Measurements from ENCODE around the gene HLCS. TPM values are rescaled to one million over a fixed set of nuclear protein-coding genes. Genes with fewer than 3 reads are reported as not detected.
A peak's percentile ranks its signal among the peaks of the same experiment; 100 is the strongest.

The HLCS gene
- total RNA-seq, 6 experiments from 2014 or later = 20.3 to 24.5 (median 22.2) TPM

DNA sequence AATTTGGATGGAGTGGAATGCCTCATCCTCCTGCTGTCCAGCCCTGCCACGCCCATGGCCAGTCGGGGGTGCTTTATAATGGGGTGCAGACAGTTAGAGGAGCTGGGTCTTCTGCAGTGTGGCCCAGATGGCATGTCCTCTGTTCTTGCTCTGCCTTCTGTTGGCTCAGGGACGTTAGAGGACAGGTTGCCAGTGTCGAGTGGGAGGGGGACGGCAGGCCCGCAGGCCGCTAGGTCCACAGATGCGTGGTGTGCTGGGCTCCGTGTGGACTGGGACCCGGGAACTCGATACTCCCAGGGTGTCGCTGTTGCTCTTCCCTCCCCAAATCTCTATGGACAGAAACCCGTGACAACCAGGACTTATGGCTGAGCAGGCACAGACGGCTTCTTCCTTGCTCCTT, 234.3 kb downstream of the HLCS start:
- no peak overlapping the region for H3K27ac Mint-ChIP-seq
- H3K27me3 Mint-ChIP-seq (ENCODE audit: insufficient read depth) = peaks cover 47% of the 10 kb centered on the region
- DNase-seq = no peak
- H3K36me3 Mint-ChIP-seq (ENCODE audit: low read depth) = no peaks in the 10 kb centered on the region
- H3K4me3 Mint-ChIP-seq = no peak overlapping the region
- TF ChIP-seq, protein P1, sequence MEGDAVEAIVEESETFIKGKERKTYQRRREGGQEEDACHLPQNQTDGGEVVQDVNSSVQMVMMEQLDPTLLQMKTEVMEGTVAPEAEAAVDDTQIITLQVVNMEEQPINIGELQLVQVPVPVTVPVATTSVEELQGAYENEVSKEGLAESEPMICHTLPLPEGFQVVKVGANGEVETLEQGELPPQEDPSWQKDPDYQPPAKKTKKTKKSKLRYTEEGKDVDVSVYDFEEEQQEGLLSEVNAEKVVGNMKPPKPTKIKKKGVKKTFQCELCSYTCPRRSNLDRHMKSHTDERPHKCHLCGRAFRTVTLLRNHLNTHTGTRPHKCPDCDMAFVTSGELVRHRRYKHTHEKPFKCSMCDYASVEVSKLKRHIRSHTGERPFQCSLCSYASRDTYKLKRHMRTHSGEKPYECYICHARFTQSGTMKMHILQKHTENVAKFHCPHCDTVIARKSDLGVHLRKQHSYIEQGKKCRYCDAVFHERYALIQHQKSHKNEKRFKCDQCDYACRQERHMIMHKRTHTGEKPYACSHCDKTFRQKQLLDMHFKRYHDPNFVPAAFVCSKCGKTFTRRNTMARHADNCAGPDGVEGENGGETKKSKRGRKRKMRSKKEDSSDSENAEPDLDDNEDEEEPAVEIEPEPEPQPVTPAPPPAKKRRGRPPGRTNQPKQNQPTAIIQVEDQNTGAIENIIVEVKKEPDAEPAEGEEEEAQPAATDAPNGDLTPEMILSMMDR (IDR thresholded peaks at IDR 0.05) = no peak
- no peaks in the 10 kb centered on the region for H3K4me1 Mint-ChIP-seq (ENCODE audit: low read depth)
- H3K9me3 Mint-ChIP-seq = peaks cover 4% of the 10 kb centered on the region; the same call in 1 of the 2 replicates

DNA sequence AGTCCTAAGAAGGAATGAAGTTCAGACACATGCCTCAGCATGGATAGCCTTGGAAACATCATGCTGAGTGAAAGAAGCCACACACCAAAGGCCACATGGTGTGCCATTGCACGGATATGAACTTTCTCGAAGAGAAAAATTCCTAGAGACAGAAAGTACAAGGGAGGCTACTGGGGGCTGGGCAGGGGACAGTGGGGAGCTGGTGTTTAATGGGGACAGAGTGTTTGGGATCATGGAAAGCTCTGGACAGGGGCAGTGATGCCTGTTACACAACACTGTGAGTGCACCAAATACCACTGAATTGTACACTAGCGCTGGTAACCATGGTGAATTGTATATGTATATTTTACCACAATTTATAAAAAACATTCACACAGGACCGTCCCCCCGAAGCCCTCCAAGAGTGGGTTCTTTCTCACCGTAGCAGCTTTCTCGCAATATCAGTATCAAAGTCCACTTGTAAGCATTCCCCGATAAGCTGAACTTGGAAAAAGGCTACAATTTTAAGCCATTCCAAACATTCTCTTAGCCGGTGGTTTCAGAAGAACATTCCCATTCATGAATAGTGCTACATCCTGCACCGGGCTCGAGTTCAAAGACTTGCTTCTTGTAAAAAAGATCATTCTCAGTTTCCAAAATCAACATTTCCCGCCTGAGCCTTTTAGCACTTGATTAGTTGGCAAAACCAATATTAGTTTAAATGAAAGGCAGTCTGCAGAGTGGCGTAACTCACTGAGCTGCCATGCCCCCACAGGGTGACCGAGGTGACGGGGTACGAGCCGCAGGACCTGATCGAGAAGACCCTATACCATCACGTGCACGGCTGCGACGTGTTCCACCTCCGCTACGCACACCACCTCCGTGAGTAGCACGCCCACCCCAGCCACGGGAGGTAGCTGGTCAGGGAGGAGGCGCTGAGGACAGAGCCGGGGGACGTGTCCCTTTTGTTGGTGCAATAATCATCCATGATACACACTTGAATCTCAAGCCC, 235.9 kb downstream of the HLCS start:
- no peak for DNase-seq
- Mint-ChIP-seq H3K4me3 (no peak overlapping the region), H3K27ac (no peak overlapping the region), H3K27me3 (ENCODE audit: insufficient read depth) (peaks cover 43% of the 10 kb centered on the region), H3K36me3 (ENCODE audit: low read depth) (no peaks in the 10 kb centered on the region), H3K4me1 (ENCODE audit: low read depth) (no peaks in the 10 kb centered on the region), H3K9me3 (peaks cover 4% of the 10 kb centered on the region; the same call in 1 of the 2 replicates)
- TF ChIP-seq, protein P1 (IDR thresholded peaks at IDR 0.05) = no peak

DNA sequence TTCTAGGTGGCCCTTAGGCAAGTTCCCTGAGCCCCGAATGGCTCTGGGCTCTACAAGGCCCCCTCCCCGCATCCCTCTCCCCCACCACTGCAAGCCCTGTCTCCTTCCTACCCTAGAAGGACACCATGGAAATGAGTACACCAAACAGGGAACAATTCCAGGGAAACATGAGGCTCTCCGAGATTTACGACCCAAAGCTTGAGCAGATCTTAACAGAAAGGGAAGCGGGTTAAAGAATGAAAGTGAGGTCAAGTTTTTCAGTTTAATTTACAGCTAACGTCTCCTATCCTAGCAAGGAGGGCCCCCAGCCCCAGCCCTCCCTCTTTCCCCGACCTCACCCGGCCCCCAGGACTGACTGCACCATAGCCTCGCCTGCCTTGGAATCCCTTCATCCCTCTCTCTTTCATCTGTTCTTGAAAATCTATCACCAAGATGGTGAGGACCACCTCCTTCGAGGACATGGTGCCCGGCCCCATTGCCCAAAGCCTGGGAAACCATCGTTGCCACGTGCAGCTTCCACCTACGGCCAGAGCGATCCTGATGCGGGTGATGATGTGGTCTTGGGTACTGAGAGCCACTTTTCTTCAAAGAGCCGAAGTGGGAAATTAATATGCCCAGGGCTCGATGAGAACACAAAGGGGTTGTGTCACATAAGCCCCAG, 237.0 kb downstream of the HLCS start:
- no peak for DNase-seq
- Mint-ChIP-seq H3K27ac (no peak overlapping the region), H3K36me3 (ENCODE audit: low read depth) (no peaks in the 10 kb centered on the region), H3K4me3 (no peak overlapping the region), H3K4me1 (ENCODE audit: low read depth) (no peaks in the 10 kb centered on the region), H3K9me3 (no peaks in the 10 kb centered on the region), H3K27me3 (ENCODE audit: insufficient read depth) (peaks cover 44% of the 10 kb centered on the region)
- TF ChIP-seq, protein P1 (IDR thresholded peaks at IDR 0.05) = no peak

DNA sequence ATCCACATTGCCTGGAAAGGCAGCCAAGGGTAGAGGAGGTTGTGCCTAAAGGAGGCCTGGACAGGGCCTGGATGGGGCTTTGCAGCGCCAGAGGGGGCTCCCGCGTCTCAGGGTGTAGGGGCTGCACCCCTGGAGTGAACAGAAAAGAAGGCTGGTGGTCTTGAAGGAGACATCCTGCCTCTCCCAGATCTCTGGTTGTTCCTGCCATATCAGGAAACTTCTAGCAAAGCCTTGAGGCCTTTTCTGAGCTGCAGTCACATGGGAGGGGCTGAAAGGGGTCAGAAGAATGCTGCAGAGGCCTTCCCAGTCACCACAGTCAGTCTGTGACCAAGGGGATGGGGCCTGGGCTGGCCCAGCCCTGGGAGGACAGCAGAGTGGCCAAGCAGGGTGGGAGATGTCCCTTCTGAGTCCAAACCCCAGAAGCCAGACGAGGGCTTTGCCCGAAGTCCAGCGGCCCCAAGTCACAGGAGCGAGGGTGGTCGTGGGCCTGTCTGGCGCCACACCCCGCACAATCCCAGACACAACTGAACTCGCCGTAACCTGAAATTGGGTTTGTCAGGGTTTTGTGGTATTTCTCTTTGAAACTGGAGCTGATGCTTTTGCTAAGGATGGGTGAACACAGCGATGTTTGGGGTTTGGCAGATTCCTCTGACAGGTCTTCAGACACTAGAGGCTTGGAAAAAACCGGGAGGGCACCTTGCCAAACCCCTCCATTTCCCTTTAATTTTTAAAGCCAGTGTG, 237.9 kb downstream of the HLCS start:
- Mint-ChIP-seq H3K9me3 (no peaks in the 10 kb centered on the region), H3K36me3 (ENCODE audit: low read depth) (no peaks in the 10 kb centered on the region), H3K4me3 (no peak overlapping the region), H3K27me3 (ENCODE audit: insufficient read depth) (peaks cover 49% of the 10 kb centered on the region), H3K27ac (no peak overlapping the region), H3K4me1 (ENCODE audit: low read depth) (no peaks in the 10 kb centered on the region)
- DNase-seq = no peak
- TF ChIP-seq, protein P1 (IDR thresholded peaks at IDR 0.05) = no peak

DNA sequence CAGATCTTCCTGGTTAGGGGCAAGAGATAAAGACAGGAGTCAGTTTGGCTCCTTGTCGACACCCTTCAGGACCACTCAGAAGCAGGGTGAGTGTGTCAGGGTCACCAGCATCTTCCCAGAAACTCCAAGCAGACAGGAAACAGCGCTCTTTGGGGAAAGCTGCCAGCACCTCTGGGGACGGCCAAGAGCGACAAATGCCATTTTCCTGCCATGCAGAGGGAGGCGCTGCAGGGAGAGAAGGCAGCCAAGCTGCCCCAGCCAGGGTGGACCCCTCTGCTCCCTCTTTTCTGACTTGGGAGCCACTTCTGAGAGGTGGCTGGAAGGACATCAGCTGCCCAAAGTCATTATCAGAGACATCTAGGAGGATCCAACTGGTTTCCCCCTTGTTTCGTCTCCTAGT, 238.6 kb downstream of the HLCS start:
- TF ChIP-seq, protein P1 (IDR thresholded peaks at IDR 0.05) = peak; percentile 31
- DNase-seq = no peak
- H3K27ac Mint-ChIP-seq = no peak overlapping the region
- no peaks in the 10 kb centered on the region for H3K36me3 Mint-ChIP-seq (ENCODE audit: low read depth)
- H3K27me3 Mint-ChIP-seq (ENCODE audit: insufficient read depth) = peaks cover 52% of the 10 kb centered on the region
- H3K4me1 Mint-ChIP-seq (ENCODE audit: low read depth) = no peaks in the 10 kb centered on the region
- no peaks in the 10 kb centered on the region for H3K9me3 Mint-ChIP-seq
- no peak overlapping the region for H3K4me3 Mint-ChIP-seq

Measured in HFFc6 (cell line).